Activated naive CD8-positive, alpha-beta T cell (primary cell): ENCODE data around the gene TPSG1.
"Not testable (repeated sequence)": the region's sequence is repeated elsewhere in the genome, so short reads cannot be mapped to it uniquely, and the experiment has no call there.

Experiments
- H3K27ac Mint-ChIP-seq: one replicate; pipeline ENCODE4 v1.8.0; 2021; ENCODE audit warnings: mixed read lengths
- H3K27me3 Mint-ChIP-seq: one replicate; pipeline ENCODE4 v1.8.0; 2021; ENCODE audit warnings: mixed read lengths
- H3K36me3 Mint-ChIP-seq: one replicate; pipeline ENCODE4 v1.8.0; 2021; ENCODE audit warnings: mixed read lengths
- H3K4me1 Mint-ChIP-seq: one replicate; pipeline ENCODE4 v1.8.0; 2021; ENCODE audit warnings: low read depth, mixed read lengths
- H3K4me3 Mint-ChIP-seq: one replicate; pipeline ENCODE4 v1.8.0; 2021; ENCODE audit warnings: mild to moderate bottlenecking, mixed read lengths
- H3K9me3 Mint-ChIP-seq: one replicate; pipeline ENCODE4 v1.8.0; 2021; ENCODE audit warnings: low read depth, mixed read lengths

The TPSG1 gene

DNA sequence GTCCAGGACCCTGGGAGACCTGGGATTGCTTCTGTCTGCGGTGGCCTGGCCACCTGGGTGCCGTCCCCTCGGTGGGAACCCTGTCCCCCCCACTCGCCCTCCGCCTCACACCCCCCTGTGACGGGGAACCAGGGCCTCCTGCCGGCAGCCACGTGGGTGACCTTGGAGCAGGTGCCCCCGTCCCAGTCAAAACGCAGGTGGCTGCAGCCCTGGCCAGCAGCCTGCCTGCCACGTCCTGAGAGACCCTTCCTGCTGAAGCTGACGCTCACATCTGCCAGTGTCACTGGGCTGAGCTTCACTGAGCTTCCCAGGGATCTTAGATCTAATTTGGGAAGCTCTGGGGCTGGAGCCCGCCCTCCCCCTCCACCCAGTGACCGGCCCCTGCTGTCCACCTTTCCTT lies 1.6 kb upstream of the TPSG1 start:
- not testable (repeated sequence) for H3K27me3 Mint-ChIP-seq, H3K36me3 Mint-ChIP-seq, H3K4me3 Mint-ChIP-seq, H3K9me3 Mint-ChIP-seq, H3K4me1 Mint-ChIP-seq, H3K27ac Mint-ChIP-seq

DNA sequence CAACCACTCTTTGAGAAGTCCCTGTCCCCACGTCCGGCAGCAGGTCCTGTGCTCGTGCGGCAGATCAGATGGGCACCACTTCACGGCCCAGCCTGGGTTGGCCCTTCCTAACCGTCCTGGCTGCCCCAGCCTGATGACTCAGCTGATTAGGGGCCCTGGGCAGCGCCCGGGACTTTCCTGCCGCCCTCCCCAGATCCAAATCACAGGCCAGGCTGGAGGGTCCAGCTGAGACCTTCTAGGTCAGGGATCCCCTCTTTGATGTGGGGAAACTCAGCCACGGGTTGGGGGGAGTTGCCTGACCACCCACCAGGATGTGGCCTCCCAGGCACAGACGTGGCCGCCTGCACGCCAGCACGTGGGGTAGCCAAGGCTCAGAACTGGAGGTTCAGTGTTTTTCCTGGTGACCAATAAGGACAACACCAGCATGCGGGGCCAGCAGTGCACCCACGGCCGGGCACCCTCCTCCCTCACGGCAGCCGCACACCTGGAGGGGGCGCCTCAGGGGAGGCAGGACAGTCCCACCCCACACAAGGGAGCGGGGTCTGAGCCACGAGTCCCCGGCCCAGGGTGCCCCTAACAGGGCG lies 752 bp upstream of the TPSG1 start:
- H3K9me3 Mint-ChIP-seq, H3K4me3 Mint-ChIP-seq, H3K27ac Mint-ChIP-seq, H3K4me1 Mint-ChIP-seq, H3K27me3 Mint-ChIP-seq, H3K36me3 Mint-ChIP-seq: not testable (repeated sequence)

DNA sequence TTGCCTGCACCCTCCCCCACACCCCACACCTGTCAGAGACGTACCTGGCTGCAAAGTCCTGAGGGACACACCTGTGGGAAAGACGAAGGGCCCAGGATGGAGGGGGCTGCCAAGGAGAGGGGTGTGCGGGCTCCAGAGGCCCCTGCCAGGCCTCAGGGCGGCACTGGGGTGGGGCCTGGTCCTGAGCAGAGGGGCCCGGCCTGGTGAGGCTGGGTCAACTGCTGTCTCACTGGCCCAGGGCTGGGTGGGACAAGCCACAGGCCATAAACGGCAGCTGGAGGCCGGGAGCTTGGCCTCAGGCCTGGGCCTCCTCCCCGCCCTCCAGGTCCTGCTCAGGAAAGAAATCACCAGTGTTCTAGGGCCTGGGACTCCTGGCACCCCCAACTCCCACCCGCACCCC lies 510 bp downstream of the TPSG1 start:
- Mint-ChIP-seq H3K4me3 (no peak overlapping the region), H3K36me3 (no peaks in the 10 kb centered on the region), H3K27me3 (no peaks in the 10 kb centered on the region), H3K9me3 (no peaks in the 10 kb centered on the region), H3K27ac (no peak overlapping the region), H3K4me1 (no peaks in the 10 kb centered on the region)

DNA sequence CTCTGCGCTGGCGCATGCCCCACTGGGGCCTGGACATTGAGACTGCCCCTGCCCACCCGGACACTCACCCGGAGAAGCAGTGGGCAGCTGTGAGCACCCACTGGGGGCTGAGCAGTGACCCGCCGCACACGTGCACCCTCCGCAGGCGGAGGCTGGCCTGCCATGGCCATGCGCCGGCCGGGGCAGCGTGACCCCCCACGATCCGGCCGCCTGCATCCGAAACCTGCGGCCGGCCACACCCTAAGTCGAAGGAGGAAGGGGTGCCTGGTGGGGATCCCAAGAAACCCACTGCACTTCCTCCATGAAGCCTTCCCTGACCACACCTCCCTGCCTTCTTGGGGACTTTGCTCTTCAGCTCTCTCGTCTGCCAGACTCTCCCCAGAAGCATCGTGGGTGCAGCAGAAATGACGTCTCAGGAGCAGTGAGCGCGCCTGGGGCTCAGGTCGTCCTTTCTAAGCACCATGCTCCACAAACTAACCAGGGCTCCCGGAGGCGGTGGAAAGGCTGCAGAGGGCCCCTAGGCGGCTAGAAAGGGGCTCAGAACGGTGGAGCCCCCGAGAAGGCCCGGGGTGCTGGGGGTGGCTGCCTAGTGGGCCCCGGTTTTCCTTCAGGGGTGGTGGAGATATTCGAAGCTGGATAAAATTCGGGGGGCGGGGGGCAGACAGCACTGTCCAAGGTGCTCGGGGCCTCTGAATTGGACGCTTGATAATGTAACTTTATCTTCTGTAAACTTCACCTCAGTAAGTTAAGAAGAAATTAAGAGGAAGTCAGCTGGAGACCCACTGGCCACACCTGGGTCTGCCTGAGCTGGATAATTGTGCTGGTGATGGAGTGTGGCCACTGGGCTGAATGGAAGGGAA lies 1.5 kb downstream of the TPSG1 start:
- no peak overlapping the region for H3K27ac Mint-ChIP-seq
- H3K27me3 Mint-ChIP-seq: no peaks in the 10 kb centered on the region
- no peaks in the 10 kb centered on the region for H3K4me1 Mint-ChIP-seq
- no peaks in the 10 kb centered on the region for H3K36me3 Mint-ChIP-seq
- H3K9me3 Mint-ChIP-seq: no peaks in the 10 kb centered on the region
- no peak overlapping the region for H3K4me3 Mint-ChIP-seq

DNA sequence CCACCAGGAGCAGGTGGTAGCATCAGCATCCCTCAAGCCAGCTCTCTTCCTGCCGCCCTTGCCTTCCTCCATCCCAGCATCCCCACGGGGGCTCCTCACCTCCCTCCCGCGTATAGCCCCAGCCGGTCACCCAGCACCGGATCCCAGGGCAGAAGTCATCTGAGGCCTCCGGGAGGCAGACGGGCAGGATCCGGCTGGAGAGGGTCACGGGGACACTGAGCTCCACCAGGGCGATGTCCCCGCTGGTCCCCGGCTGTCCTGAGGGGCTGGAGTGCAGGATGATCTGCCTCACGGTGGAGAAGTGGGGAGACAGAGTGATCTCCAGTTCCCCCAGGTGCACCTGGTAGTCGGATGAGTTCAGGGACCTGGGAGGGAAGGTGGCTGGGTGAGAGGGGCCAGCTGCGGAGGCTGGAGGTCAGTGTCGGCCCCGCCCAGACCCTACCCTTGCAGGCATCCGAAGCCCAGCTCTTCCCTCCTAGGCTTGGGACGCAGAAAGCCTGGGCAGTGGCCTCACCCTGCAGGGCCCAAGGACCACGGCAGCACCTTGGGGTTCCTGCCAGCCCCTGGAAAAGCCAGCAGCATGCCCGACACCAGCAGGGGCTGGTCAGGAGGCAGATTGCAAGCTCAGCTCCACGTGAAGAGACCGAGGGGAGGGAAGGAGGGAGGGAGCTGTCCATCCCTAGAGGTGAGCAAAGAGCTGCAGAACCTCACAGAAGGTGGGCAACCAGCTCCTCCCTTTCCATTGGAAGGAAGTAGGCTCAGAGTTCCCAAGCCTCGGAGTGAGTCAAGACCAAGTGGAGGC lies 2.3 kb downstream of the TPSG1 start:
- Mint-ChIP-seq H3K27me3 (no peaks in the 10 kb centered on the region), H3K27ac (no peak overlapping the region), H3K4me1 (no peaks in the 10 kb centered on the region), H3K9me3 (no peaks in the 10 kb centered on the region), H3K4me3 (no peak overlapping the region), H3K36me3 (no peaks in the 10 kb centered on the region)

DNA sequence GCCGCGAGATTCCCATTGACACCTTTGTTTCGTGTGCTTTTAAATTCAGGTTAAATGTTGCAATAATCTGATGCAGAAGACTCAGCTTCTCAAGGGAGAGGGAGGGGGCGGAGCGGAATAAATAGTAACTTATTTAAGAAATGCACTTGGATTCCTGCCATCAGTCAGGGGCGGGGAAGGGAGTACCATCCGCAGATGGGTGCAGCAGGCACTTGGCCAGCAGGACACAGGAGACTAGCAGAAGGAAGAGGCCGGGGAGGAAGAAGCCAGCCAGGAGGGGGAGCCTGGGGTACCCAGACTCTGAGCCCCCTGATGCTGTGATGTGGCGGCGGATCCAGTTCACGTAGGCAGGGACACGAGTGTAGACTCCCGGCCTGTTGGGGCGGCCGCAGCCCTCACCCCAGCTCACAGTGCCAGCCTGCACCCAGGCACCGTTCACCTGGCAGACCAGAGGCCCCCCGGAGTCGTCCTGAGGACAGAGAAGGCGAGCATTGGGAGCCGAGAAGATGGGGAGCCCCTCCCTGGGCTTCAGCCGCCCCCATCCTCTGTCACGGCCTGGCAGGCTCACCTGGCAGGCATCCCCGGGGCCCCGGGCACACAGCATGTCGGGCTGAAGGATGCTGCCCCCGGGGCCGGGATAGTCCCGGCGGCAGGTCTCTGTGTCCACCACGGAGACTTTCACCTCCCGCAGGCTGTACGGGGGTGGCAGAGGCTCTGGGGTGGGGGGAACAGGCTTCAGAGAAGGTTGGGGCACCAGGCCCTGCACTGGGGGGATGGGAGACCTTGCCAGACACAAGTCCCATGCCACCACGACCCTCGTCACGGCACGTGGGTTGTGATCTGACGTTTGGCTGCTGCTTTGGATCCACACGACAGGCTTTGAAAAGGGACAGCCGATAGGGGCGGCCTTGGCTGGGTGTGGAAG lies 3.2 kb downstream of the TPSG1 start:
- Mint-ChIP-seq H3K27ac (no peak overlapping the region), H3K36me3 (no peaks in the 10 kb centered on the region), H3K4me3 (no peak overlapping the region)

DNA sequence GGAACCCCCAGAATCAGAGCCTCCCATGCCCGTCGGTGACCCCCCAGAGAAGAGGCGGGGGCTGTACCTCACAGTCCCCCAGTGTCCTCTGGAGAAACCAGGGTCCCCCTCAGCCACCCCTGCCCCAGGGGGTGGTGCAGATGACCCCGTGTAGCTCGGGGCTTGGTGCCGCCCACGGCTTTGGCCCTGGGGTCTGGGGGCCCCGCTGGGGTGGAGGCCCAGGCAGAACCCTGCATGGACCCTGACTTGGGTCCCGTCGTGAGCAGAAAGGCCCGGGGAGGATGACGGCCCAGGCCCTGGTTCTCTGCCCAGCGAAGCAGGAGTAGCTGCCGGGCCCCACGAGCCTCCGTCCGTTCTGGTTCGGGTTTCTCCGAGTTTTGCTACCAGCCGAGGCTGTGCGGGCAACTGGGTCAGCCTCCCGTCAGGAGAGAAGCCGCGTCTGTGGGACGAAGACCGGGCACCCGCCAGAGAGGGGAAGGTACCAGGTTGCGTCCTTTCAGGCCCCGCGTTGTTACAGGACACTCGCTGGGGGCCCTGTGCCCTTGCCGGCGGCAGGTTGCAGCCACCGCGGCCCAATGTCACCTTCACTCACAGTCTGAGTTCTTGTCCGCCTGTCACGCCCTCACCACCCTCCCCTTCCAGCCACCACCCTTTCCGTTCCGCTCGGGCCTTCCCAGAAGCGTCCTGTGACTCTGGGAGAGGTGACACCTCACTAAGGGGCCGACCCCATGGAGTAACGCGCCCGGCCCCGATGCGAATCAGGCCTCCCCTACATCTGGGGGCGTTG lies 4.0 kb downstream of the TPSG1 start:
- Mint-ChIP-seq H3K9me3 (no peaks in the 10 kb centered on the region), H3K4me3 (no peak overlapping the region)

More for the DNA sequence above, 3.2 kb downstream of the TPSG1 start:
- H3K4me1 Mint-ChIP-seq: no peaks in the 10 kb centered on the region
- no peaks in the 10 kb centered on the region for H3K27me3 Mint-ChIP-seq
- no peaks in the 10 kb centered on the region for H3K9me3 Mint-ChIP-seq

DNA sequence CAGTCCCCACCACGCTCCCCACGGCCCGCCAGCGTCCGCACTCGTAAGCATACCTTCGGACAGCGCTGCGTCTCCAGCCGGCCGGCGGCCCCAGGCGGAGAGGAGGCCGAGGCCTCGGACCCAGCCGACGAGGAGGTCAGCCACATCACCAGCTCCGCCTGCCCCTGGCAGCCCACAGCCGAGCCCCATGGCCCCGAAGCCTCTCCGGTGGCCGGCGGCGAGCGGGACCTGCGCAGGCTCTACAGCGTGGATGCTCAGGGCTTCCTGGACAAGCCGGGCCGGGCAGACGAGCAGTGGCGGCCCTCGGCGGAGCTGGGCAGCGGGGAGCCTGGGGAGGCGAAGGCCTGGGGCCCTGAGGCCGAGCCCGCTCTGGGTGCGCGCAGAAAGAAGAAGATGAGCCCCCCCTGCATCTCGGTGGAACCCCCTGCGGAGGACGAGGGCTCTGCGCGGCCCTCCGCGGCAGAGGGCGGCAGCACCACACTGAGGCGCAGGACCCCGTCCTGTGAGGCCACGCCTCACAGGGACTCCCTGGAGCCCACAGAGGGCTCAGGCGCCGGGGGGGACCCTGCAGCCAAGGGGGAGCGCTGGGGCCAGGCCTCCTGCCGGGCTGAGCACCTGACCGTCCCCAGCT lies 4.9 kb downstream of the TPSG1 start:
- no peaks in the 10 kb centered on the region for H3K36me3 Mint-ChIP-seq
- no peak overlapping the region for H3K27ac Mint-ChIP-seq
- H3K9me3 Mint-ChIP-seq: no peaks in the 10 kb centered on the region
- no peaks in the 10 kb centered on the region for H3K27me3 Mint-ChIP-seq
- H3K4me3 Mint-ChIP-seq: no peak overlapping the region
- no peaks in the 10 kb centered on the region for H3K4me1 Mint-ChIP-seq

More for the DNA sequence above, 4.0 kb downstream of the TPSG1 start:
- H3K27me3 Mint-ChIP-seq: no peaks in the 10 kb centered on the region
- no peak overlapping the region for H3K27ac Mint-ChIP-seq
- H3K36me3 Mint-ChIP-seq: no peaks in the 10 kb centered on the region
- no peaks in the 10 kb centered on the region for H3K4me1 Mint-ChIP-seq

DNA sequence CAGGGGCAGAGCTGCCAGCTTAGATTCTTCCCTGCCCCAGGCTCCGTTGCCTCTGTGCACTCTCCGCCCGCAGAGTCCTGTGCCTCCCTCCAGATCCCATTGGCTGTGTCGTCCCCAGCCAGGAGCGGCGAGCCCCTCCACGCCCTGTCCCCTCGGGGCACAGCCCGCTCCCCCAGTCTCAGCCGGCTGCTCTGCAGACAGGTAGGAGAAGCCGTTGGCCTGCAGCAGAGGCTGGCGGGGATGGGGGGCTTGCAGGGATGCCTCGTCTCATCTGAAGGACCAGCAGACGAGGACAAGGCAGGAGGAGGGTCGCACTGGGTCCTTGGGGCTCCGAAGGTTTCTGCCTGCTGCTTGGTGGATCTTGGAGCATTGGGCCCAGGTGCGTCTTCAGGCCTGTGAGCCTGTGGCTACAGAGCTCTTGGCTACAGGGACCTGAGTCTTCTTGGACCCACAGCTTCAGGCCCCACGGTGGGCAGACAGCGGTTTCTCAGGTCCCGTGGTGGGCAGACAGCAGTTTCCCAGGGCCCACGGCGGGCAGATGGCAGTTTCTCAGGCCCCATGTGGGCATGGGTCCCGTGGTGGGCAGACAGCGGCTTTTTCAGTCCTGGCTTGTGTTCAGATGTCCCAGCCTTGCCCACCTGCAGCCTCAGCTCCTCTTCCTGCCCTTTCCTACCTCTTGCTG lies 6.0 kb downstream of the TPSG1 start:
- Mint-ChIP-seq H3K27ac (no peak overlapping the region), H3K36me3 (no peaks in the 10 kb centered on the region), H3K4me1 (no peaks in the 10 kb centered on the region), H3K27me3 (no peaks in the 10 kb centered on the region), H3K9me3 (no peaks in the 10 kb centered on the region), H3K4me3 (no peak overlapping the region)

DNA sequence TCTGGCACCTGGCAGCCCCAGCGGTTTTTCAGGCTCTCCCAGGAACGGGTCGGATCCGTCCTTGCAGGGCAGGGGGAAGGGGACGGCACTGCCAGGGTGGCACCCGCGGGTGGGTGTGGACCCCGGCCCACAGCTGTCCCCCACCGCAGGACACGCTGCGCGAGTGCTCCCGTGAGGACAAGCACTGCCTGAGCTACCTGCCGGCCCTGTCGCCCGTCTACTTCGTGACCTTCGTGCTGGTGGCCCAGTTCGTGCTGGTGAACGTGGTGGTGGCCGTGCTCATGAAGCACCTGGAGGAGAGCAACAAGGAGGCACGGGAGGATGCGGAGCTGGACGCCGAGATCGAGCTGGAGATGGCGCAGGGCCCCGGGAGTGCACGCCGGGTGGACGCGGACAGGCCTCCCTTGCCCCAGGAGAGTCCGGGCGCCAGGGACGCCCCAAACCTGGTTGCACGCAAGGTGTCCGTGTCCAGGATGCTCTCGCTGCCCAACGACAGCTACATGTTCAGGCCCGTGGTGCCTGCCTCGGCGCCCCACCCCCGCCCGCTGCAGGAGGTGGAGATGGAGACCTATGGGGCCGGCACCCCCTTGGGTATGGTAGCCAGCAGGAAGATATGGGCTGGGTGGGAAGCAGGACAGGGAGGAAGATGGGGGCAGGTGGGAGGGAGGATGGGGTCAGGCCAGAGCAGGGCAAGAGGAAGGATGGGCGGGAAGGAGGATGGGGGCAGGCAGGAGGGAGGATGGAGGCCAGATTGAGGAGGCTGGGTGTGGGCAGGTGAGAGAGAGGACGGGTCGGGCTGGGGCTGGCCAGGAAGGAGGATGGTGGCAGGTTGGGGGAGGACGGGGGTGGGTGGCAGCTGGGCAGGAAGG lies 6.8 kb downstream of the TPSG1 start:
- H3K27me3 Mint-ChIP-seq: no peaks in the 10 kb centered on the region
- H3K27ac Mint-ChIP-seq: no peak overlapping the region
- no peak overlapping the region for H3K4me3 Mint-ChIP-seq
- no peaks in the 10 kb centered on the region for H3K4me1 Mint-ChIP-seq
- H3K9me3 Mint-ChIP-seq: no peaks in the 10 kb centered on the region
- H3K36me3 Mint-ChIP-seq: no peaks in the 10 kb centered on the region

DNA sequence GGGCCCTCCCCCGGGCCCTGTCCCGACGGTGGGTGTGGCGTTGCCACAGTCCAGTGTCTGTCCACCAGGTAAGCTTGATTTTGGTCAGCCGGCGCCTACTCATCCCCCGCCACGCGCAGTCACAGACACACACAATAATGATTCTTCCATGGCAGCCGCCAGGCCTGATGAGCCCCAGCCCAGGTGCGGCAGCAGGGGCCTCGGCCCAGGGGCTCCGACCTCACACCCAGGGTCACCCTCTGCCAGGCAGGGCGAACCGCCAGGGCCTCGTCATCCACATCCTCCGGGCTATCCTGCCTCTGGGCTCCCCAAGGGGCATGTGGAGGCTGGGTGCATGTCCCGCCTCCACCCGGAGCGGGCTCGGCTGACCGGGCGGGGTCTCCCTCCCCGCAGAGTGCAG lies 7.5 kb downstream of the TPSG1 start:
- no peak overlapping the region for H3K27ac Mint-ChIP-seq
- no peak overlapping the region for H3K4me3 Mint-ChIP-seq
- H3K27me3 Mint-ChIP-seq: no peaks in the 10 kb centered on the region
- no peaks in the 10 kb centered on the region for H3K9me3 Mint-ChIP-seq
- no peaks in the 10 kb centered on the region for H3K4me1 Mint-ChIP-seq
- no peaks in the 10 kb centered on the region for H3K36me3 Mint-ChIP-seq

DNA sequence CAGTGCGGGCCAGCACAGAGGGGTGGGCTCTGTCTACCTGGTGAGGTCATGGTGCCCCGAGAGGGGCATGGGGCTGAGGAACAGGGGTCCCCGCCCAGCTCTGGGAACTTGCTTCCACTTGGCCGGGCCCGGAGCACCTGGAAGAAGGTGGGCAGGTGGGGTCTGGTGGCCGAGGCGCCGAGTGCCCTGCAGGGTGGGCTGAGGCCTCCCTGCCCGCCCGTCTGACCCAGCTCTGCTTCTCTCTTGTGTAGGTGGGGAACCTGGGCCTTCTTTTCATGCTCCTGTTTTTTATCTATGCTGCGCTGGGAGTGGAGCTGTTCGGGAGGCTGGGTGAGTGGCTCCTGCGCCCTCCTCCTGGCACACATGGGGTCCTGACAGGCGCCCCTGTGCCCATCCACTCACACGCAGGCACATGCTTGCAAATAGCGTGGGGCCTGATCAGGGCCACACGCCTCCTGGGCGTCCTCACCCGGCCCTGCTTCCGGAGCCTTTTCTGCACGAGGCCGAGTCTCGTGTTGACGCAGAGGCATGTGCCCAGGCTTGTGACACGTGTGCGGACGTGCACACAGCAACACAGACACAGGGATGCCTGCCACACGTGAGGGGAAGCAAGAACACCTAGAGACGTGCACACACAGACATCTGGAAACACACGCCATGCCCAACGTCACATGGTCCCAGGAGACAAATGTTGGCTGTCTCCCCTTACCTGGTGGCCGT lies 8.2 kb downstream of the TPSG1 start:
- no peaks in the 10 kb centered on the region for H3K27me3 Mint-ChIP-seq
- no peak overlapping the region for H3K4me3 Mint-ChIP-seq
- no peaks in the 10 kb centered on the region for H3K36me3 Mint-ChIP-seq
- no peaks in the 10 kb centered on the region for H3K4me1 Mint-ChIP-seq
- H3K9me3 Mint-ChIP-seq: no peaks in the 10 kb centered on the region
- H3K27ac Mint-ChIP-seq: no peak overlapping the region
